A549 treated with AZD2906 at 1 μM for 4 hours (cell line): ENCODE measurements around the gene OTOS. TPM values are rescaled to one million over a fixed set of nuclear protein-coding genes. Genes with fewer than 3 reads are reported as not detected.

Experiments
- total RNA-seq: library from RNA; stranded (reverse); fragments of 200-300 nt; extraction: Qiagen RNA extraction; gene quantifications from 5 replicates; pipeline ENCODE4 v1.2.3, GENCODE V29; 2022

The OTOS gene
- total RNA-seq, result 0.20 TPM in 1 of 5 replicates, not detected in the others

DNA sequence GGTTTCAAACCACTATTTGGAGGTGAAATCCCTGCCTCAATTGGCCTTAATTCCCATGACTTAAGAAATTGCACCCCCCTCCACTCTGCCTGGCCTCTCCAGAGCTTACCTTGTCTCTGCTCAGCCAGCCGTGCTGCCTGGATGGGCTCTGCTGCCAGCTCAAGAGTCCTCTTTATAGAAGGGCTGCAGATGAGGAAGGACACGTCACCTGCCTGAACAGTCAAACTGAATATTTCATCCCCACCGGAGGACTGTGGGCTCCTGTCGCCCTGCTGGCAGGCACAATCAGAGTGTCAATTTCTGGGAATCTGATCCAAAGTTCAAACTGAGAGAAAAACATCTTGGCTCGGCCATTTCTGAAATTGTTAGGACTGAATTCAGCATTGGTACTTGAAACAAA lies at the start of gene OTOS:
Gene OTOS, minus strand, starts transcription at position 148 of the 400 bp plus-strand sequence. CDS start 332 bp downstream, outside the sequence.

DNA sequence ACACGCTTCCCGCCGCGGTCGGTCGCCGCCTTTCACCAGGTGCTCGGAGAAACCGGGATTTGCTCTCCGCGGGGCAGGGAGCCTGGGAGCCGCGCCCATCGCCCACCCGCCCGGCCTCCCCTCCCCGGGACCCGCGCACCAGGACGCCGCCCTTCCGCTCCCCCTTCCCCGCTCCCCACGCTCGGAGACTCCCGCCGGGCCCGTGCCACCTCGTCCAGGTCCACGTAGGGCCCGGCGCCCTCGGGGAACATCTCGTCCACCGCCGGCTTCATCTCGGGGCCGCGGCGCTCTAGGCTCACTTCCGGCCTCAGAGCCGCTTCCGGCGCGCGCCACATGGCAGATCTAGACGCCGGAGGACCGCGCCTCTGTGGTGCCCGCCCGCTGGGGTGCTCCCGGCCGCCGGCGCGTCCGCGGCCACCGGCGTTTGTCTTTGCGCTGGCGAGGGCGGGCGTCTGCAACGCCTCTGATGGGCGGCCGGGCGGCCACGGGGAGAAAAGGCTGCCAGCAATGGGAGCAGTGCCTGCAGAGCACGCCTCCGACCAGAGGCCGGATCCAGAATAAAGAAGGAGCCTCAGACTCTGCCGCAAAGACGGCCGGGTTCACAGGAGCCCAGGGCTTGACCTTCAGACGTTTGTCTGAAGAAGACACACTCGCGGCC lies 4.3 kb downstream of the OTOS start, which contains the start of gene COPS9:
Gene COPS9, minus strand, starts transcription at position 293 of the 658 bp plus-strand sequence. Its CDS starts 21 bp downstream, at position 272.

Other genes starting within 250 kb of the OTOS start
- 120 to 158 TPM (median 131 TPM) in 5 replicates for gene NDUFA10, start 115.3 kb downstream of the OTOS start, total RNA-seq
- gene OR6B2, start 110.2 kb downstream of the OTOS start, total RNA-seq, result not detected in 5 replicates
- gene OR6B3, start 87.1 kb downstream of the OTOS start, total RNA-seq, result not detected in 5 replicates
- 254 to 314 TPM (median 286 TPM) in 5 replicates for gene COPS9, start 4.4 kb downstream of the OTOS start, total RNA-seq